Fibroblast of skin of scalp (primary cell): ENCODE measurements around the gene SERTAD3. TPM values are rescaled to one million over a fixed set of nuclear protein-coding genes. Genes with fewer than 3 reads are reported as not detected.
"Not testable (repeated sequence)": the region's sequence is repeated elsewhere in the genome, so short reads cannot be mapped to it uniquely, and the experiment has no call there.

Experiments
- DNase-seq: peaks from one replicate; pipeline ENCODE4 v3.0.0-alpha.2; 2013
- polyA plus RNA-seq, 2 experiments: library from polyadenylated mRNA; unstranded; fragments of 120-200 nt; gene quantifications; one replicate each; pipeline ENCODE4 v1.2.1, GENCODE V29; 2013; ENCODE audit not compliant: insufficient read length in 2 of 2

Gene SERTAD3, protein sequence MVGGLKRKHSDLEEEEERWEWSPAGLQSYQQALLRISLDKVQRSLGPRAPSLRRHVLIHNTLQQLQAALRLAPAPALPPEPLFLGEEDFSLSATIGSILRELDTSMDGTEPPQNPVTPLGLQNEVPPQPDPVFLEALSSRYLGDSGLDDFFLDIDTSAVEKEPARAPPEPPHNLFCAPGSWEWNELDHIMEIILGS
- 39.4 TPM for polyA plus RNA-seq (2013, experiment 1 of 2; ENCODE audit: insufficient read length)
- 41.6 TPM for polyA plus RNA-seq (2013, experiment 2 of 2; ENCODE audit: insufficient read length)

DNA sequence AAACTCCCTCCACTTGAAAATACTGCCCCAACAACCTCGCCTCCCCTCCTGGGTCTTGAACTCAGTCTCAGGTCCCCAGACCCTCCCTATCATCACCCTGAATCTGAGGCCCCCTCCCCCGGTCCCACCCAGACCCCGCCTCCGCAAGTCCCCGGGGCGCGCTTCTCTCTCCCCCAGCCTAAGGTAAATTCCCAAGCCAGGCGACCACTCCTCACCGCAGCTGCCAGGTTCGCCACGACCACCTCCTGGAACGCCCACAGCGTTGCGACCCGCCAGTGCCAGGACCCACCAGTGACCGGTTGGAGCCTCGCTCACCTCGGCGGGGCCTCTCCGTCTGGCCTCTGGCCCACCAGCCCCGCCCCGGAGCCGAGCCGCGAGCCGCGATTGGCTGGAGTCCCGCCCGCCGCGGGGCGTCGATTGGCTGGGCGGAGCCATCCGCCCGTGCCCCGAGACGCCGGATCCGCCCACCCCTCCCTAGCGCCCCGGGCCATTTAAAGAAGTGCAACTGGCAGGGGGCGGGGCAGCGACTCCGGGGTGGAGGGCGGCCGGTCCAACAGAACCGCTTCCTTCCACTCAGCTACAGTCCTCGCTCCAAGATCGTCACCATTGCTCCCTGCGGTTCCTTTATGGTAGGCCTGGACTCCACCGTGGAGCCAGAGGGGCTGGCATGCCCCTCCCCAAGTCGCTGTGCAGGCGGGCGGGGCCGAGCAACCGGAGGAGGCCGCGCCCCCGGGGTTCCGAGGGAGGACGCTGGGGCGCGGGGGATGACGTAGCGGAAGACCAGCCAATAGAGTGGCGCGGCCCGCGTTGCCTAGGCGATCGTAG lies at the start of gene SERTAD3:
SERTAD3 (minus strand) TSS at position 336 of the 825 bp plus-strand sequence. CDS start 2,255 bp downstream, outside the sequence.
- peak; percentile 96 for DNase-seq

DNA sequence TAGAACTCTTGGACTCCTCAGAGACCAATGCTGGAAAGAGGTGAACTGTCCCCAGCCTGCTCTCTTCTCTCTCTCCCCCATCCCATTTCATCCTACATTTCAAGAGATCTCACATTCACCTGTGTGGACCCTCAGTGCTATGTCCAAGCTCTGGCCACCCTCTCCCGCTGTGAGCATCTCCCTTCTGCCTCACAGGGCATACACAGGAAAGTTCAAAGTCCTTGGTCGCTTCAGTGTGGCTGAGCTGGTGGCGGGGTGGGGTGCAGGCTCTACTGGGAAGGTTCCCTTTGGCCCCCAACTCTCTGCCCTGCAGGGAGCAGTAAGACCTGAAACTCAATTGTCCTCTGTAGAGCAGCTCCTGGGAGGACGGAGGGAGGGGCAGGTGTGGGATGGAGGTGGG lies 49.6 kb upstream of the SERTAD3 start:
- no peak for DNase-seq

DNA sequence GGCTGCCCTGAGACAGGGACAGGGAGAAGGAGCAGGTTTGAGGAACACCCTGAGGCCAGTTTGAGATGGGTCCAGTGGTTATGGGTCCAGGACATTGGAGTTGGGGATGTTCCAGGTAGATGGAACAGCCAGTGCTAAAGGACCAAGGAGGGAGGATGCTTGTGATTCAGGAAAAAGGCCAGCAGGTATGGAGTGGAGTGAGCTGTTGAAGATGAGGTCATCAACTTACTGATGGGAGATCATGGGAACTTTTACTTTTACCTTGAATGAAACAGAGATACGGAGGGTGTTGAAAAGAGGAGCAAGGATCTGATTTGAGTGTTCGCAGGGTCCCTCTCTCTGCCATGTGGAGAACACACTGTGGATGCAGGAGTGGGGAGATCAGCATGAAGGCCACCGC lies 48.1 kb upstream of the SERTAD3 start:
- DNase-seq, result no peak

DNA sequence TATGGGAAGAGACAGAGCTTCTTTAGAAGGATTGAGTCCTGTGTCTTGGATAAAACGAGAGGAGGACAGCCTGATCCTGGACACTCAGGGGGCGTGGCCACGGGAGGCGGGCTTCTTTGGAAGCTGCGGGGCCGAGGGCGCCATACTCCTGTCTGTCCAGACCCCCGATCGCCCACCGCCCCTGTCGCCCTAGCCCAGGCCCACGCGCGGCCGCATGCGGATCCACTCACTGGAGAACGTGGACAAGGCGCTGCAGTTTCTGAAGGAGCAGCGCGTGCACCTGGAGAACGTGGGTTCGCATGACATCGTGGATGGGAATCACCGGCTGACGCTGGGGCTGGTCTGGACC lies 45.7 kb upstream of the SERTAD3 start:
- DNase-seq, result no peak

DNA sequence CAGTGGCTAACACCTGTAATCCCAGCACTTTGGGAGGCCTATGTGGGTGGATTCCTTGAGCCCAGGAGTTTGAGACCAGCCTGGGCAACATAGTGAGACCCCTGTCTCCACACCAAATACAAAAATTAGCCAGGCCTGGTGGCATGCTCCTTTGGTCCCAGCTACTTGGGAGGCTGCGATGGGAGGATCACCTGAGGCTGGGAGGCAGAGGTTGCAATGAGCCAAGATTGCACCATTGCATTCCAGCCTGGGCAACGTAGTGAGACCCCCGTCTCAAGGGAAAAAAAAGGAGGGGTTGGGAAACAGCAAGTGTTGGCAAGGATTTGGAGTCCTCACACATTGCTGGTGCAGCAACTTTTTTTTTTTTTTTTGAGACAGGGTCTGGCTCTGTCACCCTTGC lies 41.9 kb upstream of the SERTAD3 start:
- no peak for DNase-seq

DNA sequence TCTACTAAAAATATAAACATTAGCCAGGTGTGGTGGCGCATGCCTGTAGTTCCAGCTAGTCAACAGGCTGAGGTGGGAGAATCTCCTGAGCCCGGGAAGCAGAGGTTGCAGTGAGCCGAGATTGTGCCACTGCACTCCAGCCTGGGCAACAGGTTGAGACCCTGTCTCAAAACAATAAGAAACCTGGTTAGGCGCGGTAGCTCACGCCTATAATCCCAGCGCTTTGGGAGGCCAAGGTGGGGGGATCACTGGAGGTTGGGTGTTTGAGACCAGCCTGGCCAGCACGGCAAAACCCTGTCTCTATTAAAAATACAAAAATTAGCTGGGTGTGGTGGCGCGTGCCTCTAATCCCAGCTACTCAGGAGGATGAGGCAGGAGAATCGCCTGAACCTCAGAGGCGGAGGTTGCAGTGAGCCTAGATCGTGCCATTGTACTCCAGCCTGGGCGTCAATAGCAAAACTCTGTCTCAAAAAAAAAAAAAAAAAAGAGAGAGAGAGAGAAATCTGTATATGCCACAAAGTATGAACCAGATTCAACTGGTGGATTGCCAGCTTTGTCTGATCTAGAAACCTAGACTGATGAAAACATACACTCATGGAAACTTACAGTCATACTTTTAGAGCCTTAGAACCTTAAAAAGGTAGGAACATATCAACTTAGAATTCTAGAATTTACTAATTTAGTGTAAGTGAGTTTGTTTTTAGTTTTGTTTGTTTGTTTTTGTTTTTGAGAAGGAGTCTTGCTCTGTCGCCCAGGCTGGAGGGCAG lies 31.9 kb upstream of the SERTAD3 start:
- not testable (repeated sequence) for DNase-seq

DNA sequence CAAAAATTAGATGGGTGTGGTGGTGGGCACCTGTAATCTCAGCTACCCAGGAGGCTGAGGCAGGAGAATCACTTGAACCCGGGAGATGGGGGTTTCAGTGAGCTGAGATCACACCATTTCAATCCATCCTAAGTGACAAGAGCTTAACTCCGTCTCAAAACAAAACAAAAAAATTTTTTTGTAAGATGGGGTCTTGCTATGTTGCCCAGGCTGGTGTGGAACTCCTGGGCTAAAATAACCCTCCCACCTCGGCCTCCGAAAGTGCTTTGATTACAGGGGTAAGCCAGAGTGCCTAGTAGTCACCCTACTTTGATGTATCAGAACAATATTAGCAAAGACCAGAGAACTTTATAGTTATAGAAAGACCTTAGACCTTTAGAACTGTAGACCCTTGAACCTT lies 30.6 kb upstream of the SERTAD3 start:
- no peak for DNase-seq

DNA sequence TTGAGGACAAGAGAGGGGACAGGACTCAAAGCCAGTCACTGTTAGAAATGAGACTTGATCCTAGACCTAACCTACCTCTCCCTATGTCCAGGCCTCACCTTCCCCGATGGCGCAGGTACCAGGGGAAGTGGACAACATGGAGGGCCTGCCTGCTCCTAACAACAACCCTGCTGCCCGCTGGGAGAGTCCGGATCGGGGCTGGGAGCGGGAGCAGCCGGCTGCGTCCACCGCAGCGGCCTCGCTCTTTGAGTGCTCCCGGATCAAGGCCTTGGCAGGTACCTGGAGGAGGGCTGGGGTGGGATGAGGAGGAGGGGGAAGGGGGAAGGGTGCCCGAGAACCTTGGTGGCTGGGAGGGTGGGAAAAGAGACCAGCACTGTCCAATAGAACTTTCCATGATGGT lies 28.4 kb upstream of the SERTAD3 start:
- no peak for DNase-seq

DNA sequence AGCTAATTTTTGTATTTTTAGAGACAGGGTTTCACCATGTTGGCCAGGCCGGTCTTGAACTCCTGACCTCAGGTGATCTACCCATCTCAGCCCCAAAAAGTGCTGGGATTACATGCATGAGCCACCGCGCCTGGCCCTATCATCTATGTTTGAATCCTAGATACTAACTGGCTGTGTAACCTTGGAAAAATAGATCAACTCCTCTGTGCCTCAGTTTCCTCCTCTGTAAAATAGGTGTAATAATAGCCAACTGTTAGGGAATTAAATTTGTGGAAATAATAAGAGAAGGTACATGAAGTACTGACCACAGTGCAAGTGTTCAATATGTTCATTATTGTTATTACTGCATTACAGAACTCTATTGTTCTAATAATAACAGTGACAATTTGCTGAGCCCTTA lies 27.0 kb upstream of the SERTAD3 start:
- DNase-seq, result no peak

DNA sequence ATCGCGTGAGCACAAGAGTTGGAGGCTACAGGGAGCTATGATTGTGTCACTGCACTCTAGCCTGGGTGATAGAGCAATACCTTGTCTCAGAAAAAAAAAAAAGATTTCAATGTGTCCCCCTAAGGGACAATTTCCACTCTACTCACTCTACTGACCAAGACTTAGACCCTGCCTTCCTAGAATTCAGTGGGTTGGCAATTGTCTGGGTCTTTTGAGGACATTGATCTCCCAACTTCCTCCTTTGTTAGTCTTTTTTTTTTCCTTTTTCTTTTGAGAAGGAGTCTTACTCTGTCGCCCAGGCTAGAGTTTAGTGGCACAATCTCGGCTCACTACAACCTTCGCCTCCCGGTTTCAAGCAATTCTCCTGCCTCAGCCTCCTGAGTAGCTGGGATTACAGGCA lies 24.9 kb upstream of the SERTAD3 start:
- DNase-seq, result no peak

DNA sequence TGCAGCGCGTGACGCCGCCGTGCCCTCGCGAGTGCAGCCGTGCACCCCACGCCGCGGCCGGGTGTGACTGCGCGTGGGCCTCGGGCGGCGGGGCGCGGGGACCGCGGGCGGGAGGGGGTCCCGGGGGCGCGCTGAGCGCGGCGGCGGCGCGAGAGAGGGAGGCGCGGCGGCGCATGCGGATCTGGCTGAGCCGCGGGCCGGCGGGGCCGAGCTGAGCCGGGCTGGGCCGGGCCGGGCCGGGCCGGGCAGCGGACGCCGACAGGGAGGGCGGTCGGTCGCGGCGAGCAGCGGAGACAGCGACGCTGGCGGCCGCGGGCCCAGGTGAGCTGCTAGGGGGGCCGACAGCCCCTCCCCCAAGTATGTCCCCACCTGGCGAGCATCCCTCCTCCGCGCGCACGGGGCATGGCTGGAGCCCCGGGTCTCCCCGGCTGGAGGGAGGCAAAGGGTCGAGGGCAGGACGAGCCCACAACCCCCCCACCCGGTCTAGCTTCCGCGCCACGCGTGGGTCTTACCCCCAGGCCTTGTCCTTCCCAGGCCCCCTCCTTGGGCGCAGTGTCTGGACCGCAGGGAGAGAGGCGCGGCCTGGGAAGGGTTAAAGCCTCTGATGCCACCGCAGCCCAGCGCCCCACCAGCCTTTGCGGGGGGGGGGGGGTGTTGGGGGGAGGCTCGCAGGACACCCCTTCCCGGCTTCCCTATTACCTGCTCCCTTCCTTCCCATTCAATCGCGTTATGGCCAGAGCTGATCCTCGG lies 23.0 kb upstream of the SERTAD3 start, which contains the start of gene SPTBN4:
SPTBN4 (plus strand) TSS at position 17 of the 750 bp plus-strand sequence. CDS start 5,621 bp downstream, outside the sequence.
- DNase-seq, result no peak

DNA sequence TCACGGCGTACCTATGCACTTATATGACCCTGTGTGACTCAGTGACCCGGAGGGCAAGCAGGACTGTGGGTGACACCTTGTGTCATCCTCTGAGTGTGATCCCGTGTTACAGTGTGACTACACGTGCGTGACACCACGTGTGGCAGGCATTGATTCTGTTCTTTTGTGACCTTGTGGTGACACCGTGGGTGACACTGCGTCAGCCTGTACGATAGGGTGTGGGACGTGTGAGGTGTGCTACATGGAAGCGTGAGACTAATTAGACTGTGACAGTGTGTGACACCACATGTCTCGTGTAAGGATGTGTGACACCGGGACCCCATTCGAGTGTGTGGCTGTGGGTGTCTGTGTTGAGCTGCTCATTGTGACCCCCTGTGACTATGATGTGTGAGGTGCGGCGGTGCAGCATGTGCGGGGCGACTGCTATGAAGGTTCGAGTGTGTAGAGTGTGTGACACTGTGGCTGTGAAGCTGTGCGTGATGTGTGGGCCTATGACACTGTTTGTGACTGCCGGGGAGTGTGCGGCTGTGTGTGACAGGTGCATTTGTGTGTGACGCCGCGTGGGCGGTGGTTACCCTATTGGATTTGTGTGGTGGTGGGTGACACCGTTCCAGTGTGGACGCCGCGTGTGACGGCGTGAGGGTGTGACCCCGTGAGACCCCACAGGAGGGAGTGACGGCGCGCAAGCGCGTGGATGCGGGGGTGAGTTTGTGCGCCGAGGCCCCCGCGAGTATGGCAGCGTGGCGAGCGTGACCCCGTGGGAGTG lies 22.3 kb upstream of the SERTAD3 start:
- no peak for DNase-seq

DNA sequence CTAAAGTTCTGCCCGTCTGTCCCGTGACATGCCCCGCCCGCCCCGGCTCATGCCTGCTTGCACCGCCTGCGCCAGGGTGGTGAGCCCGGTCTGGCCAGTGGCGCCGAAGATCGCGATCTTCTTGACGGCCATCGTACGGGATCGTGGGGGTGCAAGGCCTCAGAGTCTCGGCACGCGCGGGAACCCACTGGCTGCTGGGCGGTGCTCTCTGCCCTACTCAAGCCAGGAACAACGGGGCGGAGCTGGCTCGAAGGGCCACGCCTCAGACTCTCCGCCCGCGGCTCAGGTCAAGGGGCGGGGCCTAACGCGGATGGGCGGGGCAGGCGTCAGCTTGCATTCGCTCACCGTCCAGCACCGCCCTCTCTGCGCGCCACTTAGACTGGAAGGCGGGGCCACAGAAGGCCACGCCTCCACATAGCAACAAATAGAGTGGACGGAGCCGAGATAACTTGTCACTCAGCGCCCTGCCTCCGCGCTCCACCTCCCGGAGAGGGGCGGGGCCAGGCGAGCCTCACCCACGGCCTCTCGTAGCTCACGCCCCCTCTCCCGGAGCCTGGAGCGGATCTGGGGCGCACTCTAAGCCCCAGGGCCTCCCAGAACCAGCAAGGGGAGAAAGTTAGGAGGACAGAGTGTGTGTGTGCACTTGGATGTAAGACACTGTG lies 21.6 kb upstream of the SERTAD3 start, which contains the start of gene BLVRB:
BLVRB (minus strand) TSS at position 189 of the 662 bp plus-strand sequence; CDS start at position 132, 57 bp downstream.
- peak; percentile 99 for DNase-seq

DNA sequence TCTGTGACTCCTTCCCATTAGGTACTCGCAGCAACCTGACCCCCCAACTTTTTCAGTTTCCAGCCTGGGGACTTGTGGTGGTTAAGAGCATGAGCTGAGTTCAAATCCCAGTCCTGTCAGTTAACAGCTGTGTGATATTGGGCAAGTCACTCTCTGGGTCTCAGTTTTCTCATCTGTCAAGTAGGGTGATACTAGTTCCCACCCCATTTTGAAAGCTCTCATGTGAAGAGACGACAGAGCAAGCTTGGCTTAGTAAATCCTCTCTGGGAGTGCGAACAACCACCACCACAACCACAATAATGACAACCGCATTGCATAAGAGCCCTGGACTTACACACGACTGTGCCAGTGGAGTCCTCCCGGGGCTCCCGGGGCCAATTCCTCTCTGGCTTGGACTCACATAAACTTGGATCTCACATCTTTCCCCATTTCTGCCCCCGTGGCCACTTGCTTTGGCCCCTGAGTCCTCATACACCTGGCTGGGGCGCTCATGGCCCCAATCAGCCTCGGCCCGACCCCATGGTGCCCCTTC lies 21.0 kb upstream of the SERTAD3 start:
- peak; percentile 73 for DNase-seq

DNA sequence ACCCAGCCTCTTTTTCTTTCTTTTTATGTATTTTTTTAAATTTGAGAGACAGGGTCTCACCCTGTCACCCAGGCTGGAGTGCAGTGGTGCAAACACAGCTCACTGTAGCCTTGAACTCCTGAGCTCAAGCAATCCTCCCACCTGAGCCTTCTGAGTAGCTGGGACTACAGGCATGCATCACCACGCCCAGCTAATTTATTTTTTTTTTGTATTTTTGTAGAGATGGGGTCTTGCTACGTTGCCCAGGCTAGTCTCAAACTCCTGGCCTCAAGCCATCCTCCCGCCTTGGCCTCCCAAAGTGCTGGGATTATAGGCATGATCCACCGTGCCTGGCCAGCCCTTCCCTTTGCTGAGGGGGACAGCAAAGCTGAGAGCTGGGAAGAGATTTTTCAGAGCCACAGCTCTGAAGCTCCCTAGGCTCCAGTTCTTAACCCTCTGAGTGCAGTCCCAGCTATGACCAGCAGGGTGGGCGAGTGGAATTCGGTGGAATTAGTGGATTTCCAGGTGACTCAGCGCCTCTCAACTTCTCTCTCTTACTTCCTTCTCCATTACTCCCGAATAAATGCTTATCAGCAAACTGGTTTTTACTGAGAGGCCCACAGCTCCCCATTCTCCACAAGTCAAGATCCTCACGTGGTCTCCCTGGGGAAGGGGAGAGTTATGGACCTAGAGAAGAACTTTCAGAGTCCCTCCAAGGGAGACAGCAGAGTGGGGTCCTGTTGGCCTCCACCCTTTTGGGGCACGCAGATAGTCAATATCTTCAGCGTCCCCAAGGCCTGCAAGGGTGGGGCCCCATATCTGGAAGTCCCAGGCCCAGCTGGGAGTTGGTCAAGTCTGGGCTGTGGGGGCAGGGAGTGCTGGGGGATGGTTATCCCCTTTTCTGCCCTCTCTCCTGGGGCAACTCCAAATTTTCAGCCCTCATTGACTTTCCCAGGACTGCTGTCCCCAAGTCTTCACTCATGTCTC lies 20.2 kb upstream of the SERTAD3 start:
- peak; percentile 89 for DNase-seq

DNA sequence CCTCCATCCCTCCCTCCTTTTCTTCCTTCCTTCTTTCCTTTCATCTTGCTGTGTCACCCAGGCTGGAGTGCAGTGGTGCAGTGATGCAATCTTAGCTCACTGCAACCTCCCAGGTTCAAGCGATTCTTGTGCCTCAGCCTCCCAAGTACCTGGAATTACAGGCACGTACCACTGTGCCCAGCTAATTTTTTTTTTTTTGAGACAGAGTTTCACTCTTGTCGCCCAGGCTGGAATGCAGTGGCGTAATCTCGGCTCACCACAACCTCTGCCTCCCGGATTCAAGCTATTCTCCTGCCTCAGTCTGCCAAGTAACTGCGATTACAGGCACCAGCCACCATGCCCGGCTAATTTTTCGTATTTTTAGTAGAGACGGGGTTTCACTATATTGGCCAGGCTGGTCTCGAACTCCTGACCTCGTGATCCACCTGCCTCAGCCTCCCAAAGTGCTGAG lies 19.5 kb upstream of the SERTAD3 start:
- peak; percentile 36 for DNase-seq

DNA sequence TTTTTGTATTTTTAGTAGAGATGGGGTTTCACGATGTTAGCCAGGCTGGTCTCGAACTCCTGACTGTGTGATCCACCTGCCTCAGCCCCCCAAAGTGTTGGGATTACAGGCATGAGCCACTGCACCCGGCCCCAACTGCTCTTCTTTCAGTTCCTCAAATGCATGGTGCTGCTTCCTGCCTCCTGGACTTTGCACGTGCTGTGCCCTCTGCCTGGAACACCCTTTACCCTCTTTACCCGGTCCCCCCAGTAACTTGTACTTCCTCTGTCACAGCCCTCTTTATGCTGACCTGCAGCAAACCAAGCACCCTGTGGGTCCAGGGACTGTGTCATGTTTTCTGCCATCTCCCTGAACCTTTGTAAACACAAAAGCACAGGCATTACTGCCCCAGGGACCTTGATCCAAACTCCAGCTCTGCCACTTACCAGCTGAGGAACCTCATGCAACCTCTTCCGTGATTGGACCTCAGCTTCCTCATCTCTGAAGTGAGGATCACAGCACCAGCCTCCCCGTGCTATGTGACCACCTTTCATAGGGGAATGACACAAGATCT lies 17.6 kb upstream of the SERTAD3 start:
- no peak for DNase-seq

DNA sequence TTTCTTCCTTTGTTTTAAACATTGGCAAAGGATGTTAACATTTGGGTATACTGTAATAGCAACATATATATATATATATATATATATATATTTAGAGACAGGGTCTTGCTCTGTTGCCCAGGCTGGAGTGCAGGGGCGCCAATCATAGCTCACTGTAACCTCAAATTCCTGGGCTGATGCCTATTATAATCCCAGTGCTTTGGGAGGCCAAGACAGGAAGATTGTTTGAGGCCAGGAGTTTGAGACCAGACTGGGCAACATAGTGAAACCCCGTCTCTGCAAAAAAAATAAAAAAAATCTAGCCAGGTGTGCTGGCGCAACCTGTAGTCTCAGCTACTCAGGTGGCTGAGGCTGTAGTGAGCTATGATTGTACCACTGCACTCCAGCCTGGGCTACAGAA lies 16.1 kb upstream of the SERTAD3 start:
- no peak for DNase-seq

DNA sequence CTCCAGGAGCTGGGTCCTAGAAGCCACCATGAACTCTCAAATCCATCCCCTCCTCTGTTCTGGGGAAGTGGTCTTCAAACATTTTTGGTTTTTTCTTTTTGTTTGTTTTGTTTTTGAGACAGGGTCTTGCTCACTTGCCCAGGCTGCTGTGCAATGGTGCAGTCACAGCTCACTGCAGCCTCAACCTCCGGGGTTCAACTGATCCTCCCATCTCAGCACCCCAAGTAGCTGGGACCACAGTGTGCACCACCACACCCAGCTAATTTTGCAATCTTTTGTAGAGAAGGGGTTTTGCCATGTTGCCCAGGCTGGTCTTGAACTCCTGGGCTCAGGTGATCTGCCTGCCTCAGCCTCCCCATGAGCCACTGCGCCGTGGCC lies 14.5 kb upstream of the SERTAD3 start:
- DNase-seq, result no peak
